GM12875 (cell line): ENCODE data around the gene DIPK1A.

Experiments
- H3K4me3 ChIP-seq: one replicate; pipeline ENCODE4 v1.5.1; 2011; ENCODE audit warnings: low read depth, low read length, control low read depth
- TF ChIP-seq, protein P1 (sequence below): IDR thresholded peaks from 2 replicates; pipeline ENCODE4 v1.5.1; 2011; ENCODE audit warnings: low read depth, mild to moderate bottlenecking, control low read depth, inconsistent platforms, low read length, moderate library complexity, borderline replicate concordance; ENCODE audit not compliant: insufficient read depth

The DIPK1A gene

DNA sequence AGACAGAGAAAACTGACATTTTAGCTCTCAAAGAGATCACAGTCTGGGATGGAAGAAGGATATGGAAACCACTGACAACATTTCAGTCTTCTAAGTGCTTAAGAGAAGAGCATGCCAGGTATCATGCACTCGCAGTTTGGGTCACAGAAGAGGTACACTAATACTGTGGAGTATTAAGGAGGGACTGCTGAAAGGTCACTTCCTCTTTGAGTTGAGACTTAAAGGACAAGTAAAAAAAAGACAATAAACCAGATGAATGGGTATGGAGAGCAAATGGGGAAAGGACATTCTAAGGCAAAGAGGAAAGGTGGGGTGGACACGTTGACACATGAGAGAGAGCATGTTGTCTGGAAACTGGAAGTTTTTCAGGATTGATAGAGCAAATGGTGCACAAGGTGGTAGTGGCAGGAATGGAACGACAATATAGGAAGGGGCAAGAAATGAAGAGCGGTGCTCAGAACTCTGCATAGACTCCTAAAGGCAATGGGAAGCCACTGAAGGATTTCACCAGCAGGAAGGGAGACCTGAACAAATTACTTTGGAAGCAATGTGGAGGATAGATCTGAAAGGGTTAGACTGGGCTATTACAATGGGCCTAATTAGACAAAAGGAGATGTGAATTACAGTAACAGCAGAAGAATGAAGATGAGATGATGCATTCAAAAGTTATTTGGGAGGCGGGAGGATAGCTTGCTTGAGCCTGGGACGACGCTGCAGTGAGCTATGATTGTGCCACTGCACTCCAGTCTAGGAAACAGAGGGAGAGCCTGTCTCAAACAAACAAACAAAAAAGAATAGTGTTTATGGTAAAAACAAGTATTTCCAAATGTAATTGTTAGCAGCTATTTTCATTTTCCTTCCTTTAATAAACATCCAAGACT lies 11.1 kb downstream of the DIPK1A start:
- H3K4me3 ChIP-seq = no peak overlapping the region
- TF ChIP-seq, protein P1, sequence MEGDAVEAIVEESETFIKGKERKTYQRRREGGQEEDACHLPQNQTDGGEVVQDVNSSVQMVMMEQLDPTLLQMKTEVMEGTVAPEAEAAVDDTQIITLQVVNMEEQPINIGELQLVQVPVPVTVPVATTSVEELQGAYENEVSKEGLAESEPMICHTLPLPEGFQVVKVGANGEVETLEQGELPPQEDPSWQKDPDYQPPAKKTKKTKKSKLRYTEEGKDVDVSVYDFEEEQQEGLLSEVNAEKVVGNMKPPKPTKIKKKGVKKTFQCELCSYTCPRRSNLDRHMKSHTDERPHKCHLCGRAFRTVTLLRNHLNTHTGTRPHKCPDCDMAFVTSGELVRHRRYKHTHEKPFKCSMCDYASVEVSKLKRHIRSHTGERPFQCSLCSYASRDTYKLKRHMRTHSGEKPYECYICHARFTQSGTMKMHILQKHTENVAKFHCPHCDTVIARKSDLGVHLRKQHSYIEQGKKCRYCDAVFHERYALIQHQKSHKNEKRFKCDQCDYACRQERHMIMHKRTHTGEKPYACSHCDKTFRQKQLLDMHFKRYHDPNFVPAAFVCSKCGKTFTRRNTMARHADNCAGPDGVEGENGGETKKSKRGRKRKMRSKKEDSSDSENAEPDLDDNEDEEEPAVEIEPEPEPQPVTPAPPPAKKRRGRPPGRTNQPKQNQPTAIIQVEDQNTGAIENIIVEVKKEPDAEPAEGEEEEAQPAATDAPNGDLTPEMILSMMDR = no peak

DNA sequence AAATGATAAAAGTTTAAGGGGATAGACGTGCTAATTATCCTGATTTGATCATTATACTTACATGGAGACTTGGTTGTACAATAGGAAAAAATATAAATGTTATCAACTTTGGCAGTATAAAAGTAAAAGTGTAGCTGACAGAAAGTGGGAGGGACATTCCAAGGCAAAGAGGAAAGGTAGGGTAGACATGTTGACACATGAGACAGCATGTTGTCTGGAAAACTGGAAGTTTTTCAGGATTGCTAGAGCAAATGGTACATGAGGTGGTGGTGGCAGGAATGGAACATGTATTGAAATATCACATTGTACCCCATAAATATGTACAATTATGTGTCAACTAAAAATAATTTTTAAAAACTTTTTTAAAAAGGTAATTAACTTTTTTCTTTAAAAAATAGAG lies 13.2 kb downstream of the DIPK1A start:
- TF ChIP-seq, protein P1 = no peak
- H3K4me3 ChIP-seq = no peak overlapping the region

DNA sequence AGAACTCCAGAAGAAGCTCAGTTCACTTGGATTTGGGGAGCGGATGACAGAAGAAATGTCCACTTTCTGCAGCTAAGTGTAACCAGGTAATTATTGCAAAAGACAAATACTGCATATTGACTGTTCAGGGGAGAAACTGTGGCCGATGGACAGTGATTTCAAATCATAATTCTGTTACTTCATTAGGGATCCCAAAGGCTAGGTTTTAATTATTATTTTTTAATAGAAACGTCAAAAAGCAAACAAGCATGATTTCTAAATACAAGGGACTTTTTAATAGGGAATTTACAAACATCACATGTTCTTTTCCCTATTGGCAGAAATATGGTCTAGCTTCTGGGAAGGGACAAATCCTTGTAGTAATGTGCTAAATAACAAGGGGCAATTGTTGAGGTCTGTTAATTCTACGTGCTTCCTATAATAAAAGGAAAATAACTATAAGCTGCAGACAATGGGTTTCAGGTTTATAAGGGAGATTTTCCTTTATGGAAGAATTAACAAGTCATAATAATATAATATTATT lies 15.5 kb downstream of the DIPK1A start:
- TF ChIP-seq, protein P1 = no peak
- no peak overlapping the region for H3K4me3 ChIP-seq

- TF ChIP-seq, protein P1 = no peak
- no peak overlapping the region for H3K4me3 ChIP-seq
Measured at GRCh38 chr1:92944901-92945747, 16.1 kb downstream of the DIPK1A start.

DNA sequence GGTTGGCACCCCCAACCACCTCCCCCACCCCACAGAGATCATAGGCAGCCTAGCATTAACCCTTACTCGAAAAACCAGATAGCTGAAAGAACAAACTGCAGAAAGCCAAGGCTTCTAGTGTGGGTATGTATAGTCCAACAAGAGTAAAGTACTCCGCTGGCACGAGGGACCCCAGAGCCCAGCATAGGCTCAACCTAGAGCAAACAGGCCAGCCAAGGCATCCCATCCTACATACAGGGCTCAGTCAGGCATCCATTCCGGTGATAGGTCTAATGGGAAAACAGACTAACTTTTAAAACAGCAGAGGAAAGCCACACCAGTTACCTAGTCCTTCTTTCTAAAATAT lies 17.8 kb downstream of the DIPK1A start:
- no peak overlapping the region for H3K4me3 ChIP-seq
- TF ChIP-seq, protein P1 = no peak

GRCh38 chr1:92940541-92940940 lies 20.7 kb downstream of the DIPK1A start:
- TF ChIP-seq, protein P1 = no peak
- H3K4me3 ChIP-seq = no peak overlapping the region
